ENCODE measurements around the gene ANKK1.

ANKK1 gene

DNA sequence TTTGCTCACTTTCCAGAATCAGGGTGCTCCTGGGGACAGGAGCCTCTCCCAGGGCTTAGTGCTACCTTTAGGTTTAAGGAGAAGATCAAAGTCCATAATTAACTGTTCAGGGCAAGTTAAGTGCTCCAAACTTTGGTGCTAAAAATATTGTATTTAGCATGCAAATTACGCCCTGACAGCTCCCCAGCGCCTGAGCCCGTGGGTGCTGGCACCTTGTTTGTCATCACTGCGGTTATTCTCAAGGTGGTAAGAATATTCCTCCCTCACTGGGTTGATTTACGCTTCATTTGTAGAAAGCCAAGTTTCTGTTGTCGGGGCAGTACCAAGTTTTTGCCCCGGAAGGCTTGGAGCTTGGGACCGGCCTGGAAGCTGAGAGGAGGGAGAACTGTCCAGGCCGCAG lies 21.3 kb downstream of the ANKK1 start:
- DNase-seq (ENCODE audit: low read depth in 2 of 2), result no peak

DNA sequence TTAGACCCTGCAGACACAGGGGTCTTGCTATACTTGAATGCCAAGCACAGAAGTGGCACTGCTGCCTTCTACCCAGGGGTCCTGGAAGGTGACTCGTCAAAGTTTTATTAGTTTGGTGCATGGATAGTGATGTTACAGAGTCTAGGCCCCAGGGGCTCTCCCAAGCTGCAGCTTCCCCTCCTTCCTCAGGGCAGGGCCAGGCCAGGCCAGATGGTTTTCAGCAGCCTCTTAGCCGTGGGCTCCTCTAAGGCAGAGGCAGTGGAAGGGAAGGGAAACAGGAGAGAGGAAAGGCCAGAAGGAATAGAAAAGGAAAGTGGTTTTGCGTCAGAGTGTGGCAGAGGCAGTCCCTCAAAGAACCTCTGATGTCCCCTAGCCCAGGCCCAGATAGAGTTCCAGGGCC lies 21.9 kb downstream of the ANKK1 start:
- no peak for DNase-seq (ENCODE audit: low read depth in 2 of 2)

GRCh38 chr11:113410414-113411135 lies 23.0 kb downstream of the ANKK1 start:
- DNase-seq (ENCODE audit: low read depth in 2 of 2), result no peak

DNA sequence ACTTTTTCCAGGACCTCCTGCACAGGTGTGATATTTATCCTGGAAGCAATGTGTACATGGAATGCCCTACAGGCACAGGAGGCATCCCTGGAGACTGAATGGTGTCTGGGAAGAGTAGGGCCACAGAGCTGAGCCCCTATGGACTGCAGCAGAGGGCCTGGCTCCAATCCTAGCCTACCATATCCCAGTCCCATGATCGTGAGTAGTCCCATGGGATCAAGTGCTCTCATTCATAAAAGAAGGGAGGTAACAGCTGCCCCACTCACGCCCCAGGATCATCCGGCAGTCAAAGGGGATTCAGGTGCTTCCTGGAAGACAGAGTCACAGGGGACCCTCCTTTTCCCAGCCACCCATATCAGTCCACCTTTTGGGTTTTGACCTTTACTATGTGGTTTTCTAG lies 24.0 kb downstream of the ANKK1 start:
- no peak for DNase-seq (ENCODE audit: low read depth in 2 of 2)

DNA sequence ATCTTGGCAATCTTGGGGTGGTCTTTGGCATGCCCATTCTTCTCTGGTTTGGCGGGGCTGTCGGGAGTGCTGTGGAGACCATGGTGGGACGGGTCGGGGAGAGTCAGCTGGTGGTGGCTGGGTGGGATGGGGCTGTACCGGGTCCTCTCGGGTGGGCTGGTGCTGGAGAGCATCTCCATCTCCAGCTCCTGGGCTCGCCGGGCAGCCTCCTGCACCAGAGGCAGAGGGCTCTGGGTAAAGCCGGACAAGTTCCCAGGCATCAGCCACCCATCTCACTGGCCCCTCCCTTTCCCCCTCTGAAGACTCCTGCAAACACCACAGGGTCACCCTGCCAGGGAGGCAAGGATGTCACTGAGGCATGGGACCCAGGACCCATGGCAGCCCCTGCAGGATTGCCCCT lies 25.1 kb downstream of the ANKK1 start:
- no peak for DNase-seq (ENCODE audit: low read depth in 2 of 2)

GRCh38 chr11:113415343-113415742 lies 27.8 kb downstream of the ANKK1 start:
- no peak for DNase-seq (ENCODE audit: low read depth in 2 of 2)

DNA sequence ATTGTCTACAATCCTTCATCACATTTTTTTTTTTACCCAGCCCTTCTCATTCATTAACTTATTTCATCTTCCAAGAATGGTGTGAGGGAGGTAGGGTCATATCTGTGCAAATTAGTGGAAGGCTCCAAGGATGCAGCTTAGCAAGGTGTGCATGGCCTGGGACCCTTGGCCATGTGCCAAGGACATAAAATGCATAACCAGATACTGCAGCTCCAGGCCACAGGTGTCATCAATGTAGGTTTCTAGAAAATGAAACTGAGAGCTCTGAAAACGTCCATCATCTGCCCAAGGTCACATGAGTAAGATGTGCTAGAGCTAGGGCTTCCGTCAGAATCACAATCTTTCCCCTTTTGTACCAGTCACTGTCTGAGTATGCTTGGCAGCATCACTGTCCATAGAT lies 29.8 kb downstream of the ANKK1 start:
- DNase-seq (ENCODE audit: low read depth in 2 of 2), result no peak

GRCh38 chr11:113419454-113420003 lies 31.9 kb downstream of the ANKK1 start:
- DNase-seq (ENCODE audit: low read depth in 2 of 2), result no peak

DNA sequence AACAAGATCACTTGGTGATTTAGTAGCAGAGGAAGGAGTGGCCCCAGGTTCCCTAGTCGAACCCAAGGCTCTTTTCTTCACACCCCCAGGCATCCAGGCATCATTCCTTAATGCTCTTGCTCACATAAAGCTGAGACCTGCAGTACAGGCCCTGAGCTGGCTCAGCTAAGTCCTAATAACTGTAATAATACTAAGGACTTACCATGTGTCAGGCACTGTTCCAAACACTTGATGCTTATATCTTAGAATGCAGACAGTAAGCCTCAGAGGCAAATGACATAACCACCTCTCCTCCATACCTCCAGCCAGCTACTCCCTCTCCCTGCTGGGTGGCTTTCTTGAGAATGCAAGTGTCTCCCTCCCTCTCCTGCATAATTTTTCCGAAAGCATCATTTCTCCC lies 33.2 kb downstream of the ANKK1 start:
- no peak for DNase-seq (ENCODE audit: low read depth in 2 of 2)

DNA sequence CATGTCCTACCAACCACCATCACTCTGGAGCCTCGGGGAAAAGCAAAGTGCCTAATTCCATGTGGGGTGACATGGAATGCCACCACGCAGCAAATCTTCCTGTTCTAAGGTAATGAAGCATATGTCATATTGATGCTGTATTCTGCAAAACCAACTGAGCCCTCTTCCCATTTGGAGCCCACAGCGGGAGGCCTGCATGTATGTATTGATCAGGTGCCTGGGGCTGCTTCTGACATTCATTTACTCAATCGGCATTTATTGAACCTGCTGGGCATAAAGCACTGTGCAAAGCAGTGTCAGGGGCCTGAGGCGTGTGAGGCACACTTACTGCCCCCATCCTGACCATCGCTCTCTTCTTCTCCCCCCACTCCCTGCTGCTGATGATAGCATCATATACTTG lies 39.1 kb downstream of the ANKK1 start:
- DNase-seq (ENCODE audit: low read depth in 2 of 2), result no peak

- no peak for DNase-seq (ENCODE audit: low read depth in 2 of 2)
These were observed 44.2 kb downstream of the ANKK1 start for GRCh38 chr11:113431746-113432145.

DNA sequence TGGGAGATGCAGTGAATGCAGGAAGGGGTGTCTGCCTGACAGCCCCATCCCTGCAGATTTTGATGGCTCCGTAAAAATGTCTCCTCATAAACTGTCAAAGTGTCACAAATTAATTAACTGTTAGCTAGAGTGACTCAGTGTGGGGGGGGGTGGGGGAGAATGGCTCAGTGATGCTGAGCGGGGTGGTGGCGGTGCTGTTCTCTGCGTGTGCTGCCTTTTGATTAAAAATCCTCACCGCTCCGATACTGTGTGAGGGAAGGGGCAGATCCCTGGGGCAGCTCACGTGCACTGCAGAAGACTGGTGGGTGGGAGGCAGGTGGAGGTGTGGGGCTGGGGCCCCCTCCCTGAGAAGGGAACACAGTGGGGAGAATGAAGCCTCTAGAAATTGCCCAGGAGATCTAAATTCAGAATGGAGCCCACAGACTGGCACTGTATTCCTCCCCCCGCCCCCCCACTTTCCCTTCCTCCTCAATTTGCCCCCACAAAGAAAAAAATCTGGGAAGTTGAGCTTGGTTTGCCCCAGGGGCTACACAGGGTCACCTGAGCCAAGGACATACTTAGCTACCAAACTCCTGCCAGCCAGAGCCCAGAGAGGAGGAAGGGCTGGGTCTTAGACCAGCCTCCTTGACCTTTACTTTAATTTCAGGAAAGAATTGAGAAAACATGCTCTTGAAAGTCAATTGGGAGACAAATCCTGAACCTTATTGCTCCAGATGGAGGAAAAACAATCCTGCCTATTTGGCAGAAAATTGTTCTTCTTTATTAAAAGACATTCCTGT lies 47.8 kb downstream of the ANKK1 start:
- no peak for DNase-seq (ENCODE audit: low read depth in 2 of 2)

DNA sequence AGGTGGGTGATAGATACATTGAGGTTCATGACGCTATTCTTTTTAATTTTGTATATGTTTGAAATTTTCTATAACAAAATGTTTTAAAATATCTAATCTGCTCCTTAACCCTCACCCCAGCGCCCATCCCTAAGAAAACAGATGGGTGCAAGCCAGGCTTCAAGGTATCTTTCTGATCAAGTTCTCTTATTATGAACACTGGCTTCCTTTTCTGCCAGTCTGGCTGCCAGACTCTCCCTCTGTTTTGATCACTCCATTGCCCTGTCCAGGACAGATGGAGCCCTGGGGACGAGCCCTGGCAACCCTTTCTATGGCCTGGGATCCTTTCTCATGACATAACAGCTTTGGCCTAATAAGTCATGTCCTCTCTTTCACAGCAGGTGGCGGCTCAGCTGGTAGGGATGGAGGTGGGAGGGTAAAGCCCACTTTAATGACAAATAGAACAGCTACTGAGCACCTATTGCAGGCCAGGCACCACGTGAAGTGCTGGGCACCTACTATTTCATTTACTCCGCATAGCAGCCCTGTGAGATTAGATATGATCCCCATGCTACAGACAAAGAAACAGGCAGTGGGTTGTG lies 49.2 kb downstream of the ANKK1 start:
- DNase-seq (ENCODE audit: low read depth in 2 of 2), result no peak

GRCh38 chr11:113440816-113441215 lies 53.2 kb downstream of the ANKK1 start:
- no peak for DNase-seq (ENCODE audit: low read depth in 2 of 2)

DNA sequence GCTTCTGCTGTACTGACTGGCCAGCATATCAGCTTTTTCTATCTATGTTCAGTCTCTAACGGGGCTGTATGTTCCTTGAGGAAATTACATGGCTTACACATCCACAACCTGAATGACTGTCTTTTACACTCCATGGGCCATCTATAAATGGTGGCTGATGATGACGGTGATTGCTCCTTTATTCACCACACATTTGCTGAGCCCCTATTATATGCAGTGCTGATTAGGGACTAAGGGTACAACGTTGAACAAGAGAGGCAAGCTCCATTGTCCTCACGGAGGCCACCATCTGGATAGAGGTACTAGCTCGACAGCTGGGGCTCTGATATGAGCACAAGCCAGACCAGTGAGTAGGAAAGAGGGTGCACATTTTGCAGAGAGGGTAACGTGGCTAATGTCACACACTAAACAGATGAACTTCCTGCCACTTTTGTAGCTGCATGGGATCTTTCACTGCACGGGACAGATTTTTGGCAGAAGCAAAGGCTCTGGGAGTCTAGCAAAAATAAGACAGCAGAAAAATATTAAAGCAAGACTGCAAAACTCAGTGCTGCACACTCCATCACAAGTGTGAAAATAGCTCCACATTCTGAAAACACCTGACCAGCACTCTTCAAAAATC lies 57.0 kb downstream of the ANKK1 start:
- no peak for DNase-seq (ENCODE audit: low read depth in 2 of 2)

- DNase-seq (ENCODE audit: low read depth in 2 of 2), result no peak
These were observed 58.5 kb downstream of the ANKK1 start for GRCh38 chr11:113446112-113446511.

GRCh38 chr11:113446938-113447337 lies 59.4 kb downstream of the ANKK1 start:
- DNase-seq (ENCODE audit: low read depth in 2 of 2), result no peak

GRCh38 chr11:113447621-113448315 lies 60.2 kb downstream of the ANKK1 start:
- DNase-seq (ENCODE audit: low read depth in 2 of 2), result no peak

DNA sequence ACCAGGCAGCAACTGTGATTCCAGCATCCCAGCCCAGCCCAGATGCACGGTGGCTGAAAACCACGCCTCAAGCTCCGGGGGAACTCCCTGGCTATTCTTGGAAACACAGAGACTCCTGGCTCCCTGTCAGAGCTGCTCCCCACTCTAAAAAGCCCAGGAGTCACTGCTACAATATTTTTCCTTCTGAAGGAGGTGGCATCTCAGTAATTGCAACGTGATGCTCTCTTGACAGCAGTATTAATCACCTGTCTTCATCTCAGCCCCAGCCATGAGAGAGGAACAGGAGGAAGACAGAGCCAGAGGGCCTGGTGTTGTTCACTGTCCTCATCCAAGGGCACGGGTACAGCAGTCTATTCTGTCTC lies 60.7 kb downstream of the ANKK1 start:
- DNase-seq (ENCODE audit: low read depth in 2 of 2), result no peak

DNA sequence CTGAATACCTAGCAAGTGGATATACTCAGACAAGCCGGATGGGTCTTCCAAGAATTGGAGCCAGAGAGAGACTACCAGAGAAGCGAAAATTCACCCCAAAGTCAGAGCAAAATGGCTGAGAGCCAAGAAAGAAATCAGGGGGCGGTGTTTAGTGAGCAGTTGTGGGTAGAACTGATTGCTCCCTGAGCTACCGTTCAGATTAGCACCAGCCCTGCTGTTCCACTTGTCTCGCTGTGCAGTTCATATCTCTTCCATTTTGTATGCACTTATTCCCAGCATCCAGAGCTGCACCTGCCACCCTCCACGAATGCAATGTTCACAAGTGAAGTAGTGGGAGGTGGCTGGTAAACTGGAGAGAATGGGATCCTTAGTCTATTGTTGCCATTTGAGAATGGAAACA lies 62.2 kb downstream of the ANKK1 start:
- DNase-seq (ENCODE audit: low read depth in 2 of 2), result no peak
